GM12878 (cell line): ENCODE measurements around the gene CDH4. TPM values are rescaled to one million over a fixed set of nuclear protein-coding genes. Genes with fewer than 3 reads are reported as not detected.

Experiments
- ATAC-seq: fragments of 200-7000 bp; cut with Tn5 transposase; 3 replicates; pipeline ENCODE4 v1.9.1; 2020; ENCODE audit warnings: mild to moderate bottlenecking, moderate library complexity
- BruUV-seq: library from RNA; stranded (reverse); fragments of 400-500 nt; replicated peaks from 2 replicates; lab custom pipeline; 2021; lab: Mats Ljungman, UMichigan
- CTCF ChIA-PET: fragments of 300-600 bp; sonication (Branson Sonifier 250); formaldehyde crosslinking; extraction: SDS; loops from one replicate; lab custom pipeline; 2021; ENCODE audit warnings: inconsistent platforms; lab: Yijun Ruan, JAX
- POLR2A ChIA-PET: fragments of 350-600 bp; formaldehyde crosslinking; extraction: SDS; loops from one replicate; lab custom pipeline; 2021; ENCODE audit warnings: inconsistent platforms; lab: Charles Lee
- RAD21 ChIA-PET: fragments of 300-600 bp; sonication (Branson Sonifier 250); formaldehyde crosslinking; loops from one replicate; lab custom pipeline; 2023; ENCODE audit warnings: antibody characterized with exemption; ENCODE audit not compliant: unreplicated experiment; lab: Charles Lee
- SMC1A ChIA-PET: fragments of 300-600 bp; sonication (Branson Sonifier 250); formaldehyde crosslinking; loops from one replicate; lab custom pipeline; 2023; ENCODE audit not compliant: unreplicated experiment, uncharacterized antibody; lab: Charles Lee
- DNase-seq: peaks from one replicate; pipeline ENCODE4 v3.0.0-alpha.2; 2011; ENCODE audit warnings: low read depth, low spot score
- FAIRE-seq: peaks from 3 replicates; lab custom pipeline; 2011; peaks lifted over from hg19 to GRCh38; lab: Jason Lieb, UNC
- H2AFZ ChIP-seq: 2 replicates; pipeline ENCODE4 v1.6.0; 2011; ENCODE audit warnings: low read depth, low read length, control low read depth; ENCODE audit not compliant: control insufficient read depth
- H3K27ac ChIP-seq: 2 replicates; pipeline ENCODE4 v1.5.1; 2011; ENCODE audit warnings: control low read depth; ENCODE audit not compliant: control insufficient read depth, insufficient read depth
- H3K27me3 ChIP-seq, 2 experiments: replicated peaks in 1 of 2; 2 replicates each; pipeline versions ENCODE4 v1.6.0 to v1.6.1; 2011; ENCODE audit warnings: low read length in 1 of 2; ENCODE audit not compliant: control insufficient read depth in 2 of 2, insufficient read depth in 2 of 2
- H3K36me3 ChIP-seq, 2 experiments: 2 replicates each; pipeline ENCODE4 v1.5.1; 2011; ENCODE audit warnings: low read length in 1 of 2; ENCODE audit not compliant: control insufficient read depth in 2 of 2, insufficient read depth in 2 of 2
- H3K4me1 ChIP-seq: 2 replicates; pipeline ENCODE4 v1.6.1; 2011; ENCODE audit warnings: mild to moderate bottlenecking, low read length, moderate library complexity, mixed read lengths; ENCODE audit not compliant: control insufficient read depth, insufficient read depth
- H3K4me2 ChIP-seq: 2 replicates; pipeline ENCODE4 v1.6.0; 2011; ENCODE audit warnings: control low read depth; ENCODE audit not compliant: control insufficient read depth, insufficient read depth
- H3K4me3 ChIP-seq: fragments of 200-600 bp; sonication (generic); 2 replicates; pipeline ENCODE4 v1.5.1; 2016
- H3K79me2 ChIP-seq: 2 replicates; pipeline ENCODE4 v1.6.0; 2011; ENCODE audit warnings: low read length; ENCODE audit not compliant: control insufficient read depth, insufficient read depth
- H3K9ac ChIP-seq: 2 replicates; pipeline ENCODE4 v1.8.0; 2011; ENCODE audit warnings: low read length, control low read depth, mixed read lengths; ENCODE audit not compliant: control insufficient read depth, insufficient read depth
- H3K9me3 ChIP-seq: replicated peaks from 3 replicates; pipeline ENCODE4 v1.5.1; 2011; ENCODE audit warnings: mild to moderate bottlenecking, low read length; ENCODE audit not compliant: control insufficient read depth, insufficient read depth
- H4K20me1 ChIP-seq: 2 replicates; pipeline ENCODE4 v1.6.0; 2011; ENCODE audit not compliant: control insufficient read depth, insufficient read depth
- ETV6 ChIP-seq, 2 experiments: fragments of 450-650 bp in 1 of 2; IDR thresholded peaks in 1 of 2; conservative IDR thresholded peaks in 1 of 2; 2 replicates each; pipeline ENCODE4 v1.6.1; 2014; ENCODE audit warnings: antibody characterized with exemption in 1 of 2, borderline replicate concordance in 1 of 2, low read depth in 1 of 2, mild to moderate bottlenecking in 1 of 2, moderate library complexity in 1 of 2
- HCFC1 ChIP-seq: fragments of 150-350 bp; IDR thresholded peaks from 2 replicates; pipeline ENCODE4 v1.6.1; 2014; ENCODE audit warnings: low read length
- YY1 ChIP-seq: IDR thresholded peaks from 2 replicates; pipeline ENCODE4 v1.6.1; 2011; ENCODE audit warnings: low read depth, mild to moderate bottlenecking, low read length
- ZSCAN29 ChIP-seq: fragments of 450-650 bp; IDR thresholded peaks from 2 replicates; pipeline ENCODE4 v1.6.1; 2017; ENCODE audit warnings: mild to moderate bottlenecking, moderate library complexity
- WGBS: methylation state at CpG from one replicate; pipeline ENCODE4 v1.1.6; 2016; ENCODE audit warnings: low lambda C conversion rate; ENCODE audit not compliant: insufficient replicate concordance, insufficient coverage; ENCODE audit errors: missing lambda C conversion rate; 5-methylcytosine and 5-hydroxymethylcytosine counted together
- in situ Hi-C: fragments of 300-500 bp; cut with MboI; formaldehyde crosslinking; loops from 9 replicates; pipeline ENCODE4 v1.14.3; 2018; ENCODE audit warnings: mixed read lengths
- intact Hi-C: fragments of 100-400 bp; cut with micrococcal nuclease; formaldehyde crosslinking; loops from one replicate; pipeline ENCODE4 v1.14.2; 2022; ENCODE audit not compliant: unreplicated experiment
- polyA plus RNA-seq, 11 experiments: library from polyadenylated mRNA; depleted of rRNA in 4 of 11; unstranded in 6 of 11; stranded (reverse) in 5 of 11; fragments of >200 nt; fragmentation: Nextera tagmentation in 4 of 11; fragmentation: Illumina TruSeq in 1 of 11; extraction: Ambion mirVana in 4 of 11; extraction: Trizol in 1 of 11; gene quantifications; 1 replicate in 1 of 11; 2 replicates in 10 of 11; pipeline versions ENCODE4 v1.2.1 to v1.2.3, GENCODE V29; 2011 to 2016; ENCODE audit warnings: inconsistent platforms in 2 of 11, missing spikeins in 2 of 11, low read depth in 1 of 11
- total RNA-seq, 4 experiments: library from RNA; depleted of rRNA in 3 of 4; stranded (reverse); fragments of >200 nt in 3 of 4; fragmentation: Illumina TruSeq in 1 of 4; extraction: Trizol in 1 of 4; gene quantifications; 2 replicates each; pipeline versions ENCODE4 v1.2.1 to v1.2.3, GENCODE V29; 2013 to 2021
- TF ChIP-seq, protein P1 (sequence below): fragments of 450-650 bp; IDR thresholded peaks from 2 replicates; pipeline ENCODE4 v1.6.1; 2018; ENCODE audit warnings: borderline replicate concordance, mild to moderate bottlenecking; ENCODE audit not compliant: partially characterized antibody
- TF ChIP-seq, protein P2 (sequence below): fragments of 450-650 bp; IDR thresholded peaks from 2 replicates; pipeline ENCODE4 v1.6.1; 2017; ENCODE audit warnings: mild to moderate bottlenecking, moderate library complexity

The CDH4 gene
- total and polyA plus RNA-seq, 10 of the 15 experiments (the other 5 are each of a cell fraction or from before 2014, with no cell fraction given), result not detected

DNA sequence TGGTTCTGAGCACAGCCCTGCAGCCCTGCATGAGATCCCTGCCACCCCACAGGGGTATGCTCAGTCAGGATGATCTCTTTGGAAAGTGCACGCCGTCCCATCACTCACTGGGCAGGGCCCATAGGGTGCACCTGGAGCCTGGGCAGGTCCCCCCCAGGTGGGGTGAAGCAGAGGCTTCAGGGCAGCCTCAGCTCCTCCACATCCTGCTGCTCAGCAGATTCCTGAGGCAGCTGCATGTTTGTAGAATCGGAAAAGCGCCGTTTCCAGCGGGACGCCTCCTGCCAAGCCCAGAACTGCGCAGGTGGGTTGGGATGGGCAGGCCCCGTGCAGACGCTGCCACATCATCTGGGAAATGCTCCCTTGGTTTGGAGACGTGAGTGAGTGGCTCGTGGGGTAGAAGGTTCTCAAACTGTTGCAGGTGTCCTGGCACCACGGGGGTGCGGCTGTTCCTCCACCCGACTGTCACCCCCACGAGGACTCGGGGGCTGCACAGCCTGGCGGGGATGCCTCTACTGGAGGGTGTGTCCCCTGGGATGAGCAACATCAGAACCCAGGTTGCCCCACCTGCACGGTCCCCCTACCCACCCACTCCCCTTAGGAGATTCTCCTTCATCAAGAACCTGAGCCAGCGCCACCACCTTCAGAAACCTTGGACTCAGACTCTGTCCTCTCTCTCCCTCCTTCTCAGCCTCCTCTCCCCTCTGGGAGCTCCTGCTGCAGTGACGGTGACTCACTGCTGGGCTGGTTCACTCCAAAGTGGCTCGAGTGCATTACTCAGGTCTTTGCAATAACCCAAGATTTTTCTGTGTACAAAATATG, 479.5 kb downstream of the CDH4 start (continued):
- TF ChIP-seq ETV6 (conservative IDR thresholded peaks at IDR 0.05 in 1 of 2, IDR thresholded peaks at IDR 0.05 in 1 of 2; ENCODE audit: borderline replicate concordance in 1 of 2, low read depth in 1 of 2) (no peak), YY1 (no peak)
- TF ChIP-seq, protein P1, sequence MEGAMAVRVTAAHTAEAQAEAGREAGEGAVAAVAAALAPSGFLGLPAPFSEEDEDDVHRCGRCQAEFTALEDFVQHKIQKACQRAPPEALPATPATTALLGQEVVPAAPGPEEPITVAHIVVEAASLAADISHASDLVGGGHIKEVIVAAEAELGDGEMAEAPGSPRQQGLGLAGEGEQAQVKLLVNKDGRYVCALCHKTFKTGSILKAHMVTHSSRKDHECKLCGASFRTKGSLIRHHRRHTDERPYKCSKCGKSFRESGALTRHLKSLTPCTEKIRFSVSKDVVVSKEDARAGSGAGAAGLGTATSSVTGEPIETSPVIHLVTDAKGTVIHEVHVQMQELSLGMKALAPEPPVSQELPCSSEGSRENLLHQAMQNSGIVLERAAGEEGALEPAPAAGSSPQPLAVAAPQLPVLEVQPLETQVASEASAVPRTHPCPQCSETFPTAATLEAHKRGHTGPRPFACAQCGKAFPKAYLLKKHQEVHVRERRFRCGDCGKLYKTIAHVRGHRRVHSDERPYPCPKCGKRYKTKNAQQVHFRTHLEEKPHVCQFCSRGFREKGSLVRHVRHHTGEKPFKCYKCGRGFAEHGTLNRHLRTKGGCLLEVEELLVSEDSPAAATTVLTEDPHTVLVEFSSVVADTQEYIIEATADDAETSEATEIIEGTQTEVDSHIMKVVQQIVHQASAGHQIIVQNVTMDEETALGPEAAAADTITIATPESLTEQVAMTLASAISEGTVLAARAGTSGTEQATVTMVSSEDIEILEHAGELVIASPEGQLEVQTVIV, result no peak

DNA sequence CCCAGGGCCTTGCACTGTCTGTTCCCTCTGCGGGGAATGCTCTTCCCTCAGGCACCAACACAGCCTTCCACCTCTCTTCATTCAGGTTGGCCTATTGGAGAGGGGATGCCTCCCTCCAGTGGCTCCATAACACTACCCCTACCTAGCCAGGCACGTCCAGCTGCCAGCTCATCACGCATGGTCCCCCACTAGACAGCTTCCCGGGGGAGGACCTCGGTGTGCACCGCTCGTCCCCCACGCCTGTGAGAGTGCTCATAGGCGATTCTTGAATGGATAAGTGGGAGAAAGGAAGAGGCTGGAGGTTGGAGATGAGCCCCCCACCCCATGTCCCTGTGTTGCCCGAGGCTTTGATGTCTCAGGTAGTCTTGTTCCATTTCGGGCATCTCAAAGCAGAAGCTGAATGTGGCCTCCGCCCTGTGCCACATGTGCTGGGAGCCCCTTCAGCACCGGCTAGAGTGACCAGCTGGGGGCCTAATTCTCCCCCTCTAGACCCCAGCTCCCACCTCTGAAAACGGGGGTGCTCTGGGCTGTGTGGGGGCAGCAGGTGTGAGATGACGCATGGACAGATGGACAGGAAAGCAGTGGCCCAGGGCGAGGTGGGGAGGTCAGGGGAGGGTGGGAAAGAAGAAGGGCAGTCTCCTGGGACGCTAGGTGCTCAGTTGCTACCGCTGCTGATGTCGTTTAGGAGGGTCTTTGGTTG, 480.6 kb downstream of the CDH4 start:
- H3K9me3 ChIP-seq, result no peaks in the 10 kb centered on the region; the same call in 2 of the 3 replicates
- H4K20me1 ChIP-seq, result no peaks in the 10 kb centered on the region
- no peaks in the 10 kb centered on the region for H3K79me2 ChIP-seq
- POLR2A ChIA-PET, result no interaction called here
- DNase-seq (no peak), FAIRE-seq (no peak), ATAC-seq (no peak)
- TF ChIP-seq, protein P2, sequence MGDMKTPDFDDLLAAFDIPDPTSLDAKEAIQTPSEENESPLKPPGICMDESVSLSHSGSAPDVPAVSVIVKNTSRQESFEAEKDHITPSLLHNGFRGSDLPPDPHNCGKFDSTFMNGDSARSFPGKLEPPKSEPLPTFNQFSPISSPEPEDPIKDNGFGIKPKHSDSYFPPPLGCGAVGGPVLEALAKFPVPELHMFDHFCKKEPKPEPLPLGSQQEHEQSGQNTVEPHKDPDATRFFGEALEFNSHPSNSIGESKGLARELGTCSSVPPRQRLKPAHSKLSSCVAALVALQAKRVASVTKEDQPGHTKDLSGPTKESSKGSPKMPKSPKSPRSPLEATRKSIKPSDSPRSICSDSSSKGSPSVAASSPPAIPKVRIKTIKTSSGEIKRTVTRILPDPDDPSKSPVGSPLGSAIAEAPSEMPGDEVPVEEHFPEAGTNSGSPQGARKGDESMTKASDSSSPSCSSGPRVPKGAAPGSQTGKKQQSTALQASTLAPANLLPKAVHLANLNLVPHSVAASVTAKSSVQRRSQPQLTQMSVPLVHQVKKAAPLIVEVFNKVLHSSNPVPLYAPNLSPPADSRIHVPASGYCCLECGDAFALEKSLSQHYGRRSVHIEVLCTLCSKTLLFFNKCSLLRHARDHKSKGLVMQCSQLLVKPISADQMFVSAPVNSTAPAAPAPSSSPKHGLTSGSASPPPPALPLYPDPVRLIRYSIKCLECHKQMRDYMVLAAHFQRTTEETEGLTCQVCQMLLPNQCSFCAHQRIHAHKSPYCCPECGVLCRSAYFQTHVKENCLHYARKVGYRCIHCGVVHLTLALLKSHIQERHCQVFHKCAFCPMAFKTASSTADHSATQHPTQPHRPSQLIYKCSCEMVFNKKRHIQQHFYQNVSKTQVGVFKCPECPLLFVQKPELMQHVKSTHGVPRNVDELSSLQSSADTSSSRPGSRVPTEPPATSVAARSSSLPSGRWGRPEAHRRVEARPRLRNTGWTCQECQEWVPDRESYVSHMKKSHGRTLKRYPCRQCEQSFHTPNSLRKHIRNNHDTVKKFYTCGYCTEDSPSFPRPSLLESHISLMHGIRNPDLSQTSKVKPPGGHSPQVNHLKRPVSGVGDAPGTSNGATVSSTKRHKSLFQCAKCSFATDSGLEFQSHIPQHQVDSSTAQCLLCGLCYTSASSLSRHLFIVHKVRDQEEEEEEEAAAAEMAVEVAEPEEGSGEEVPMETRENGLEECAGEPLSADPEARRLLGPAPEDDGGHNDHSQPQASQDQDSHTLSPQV, result no peak
- no peak for TF ChIP-seq HCFC1
- no peak for TF ChIP-seq ZSCAN29
- no peak overlapping the region for H2AFZ ChIP-seq
- H3K4me1 ChIP-seq, result no peaks in the 10 kb centered on the region
- CTCF ChIA-PET, result no interaction called here
- SMC1A ChIA-PET, result no interaction called here
- H3K9ac ChIP-seq, result no peak overlapping the region
- WGBS, result 35% methylated on average over 16 of the region's 19 CpGs
- H3K4me2 ChIP-seq, result no peak overlapping the region
- no TSS peak for BruUV-seq
- intact Hi-C loops (no loop called here), in situ Hi-C loops (no loop called here)
- no peak overlapping the region for H3K4me3 ChIP-seq
- H3K36me3 ChIP-seq, result no peaks in the 10 kb centered on the region
- RAD21 ChIA-PET, result no interaction called here
- no peaks in the 10 kb centered on the region for H3K27me3 ChIP-seq
- H3K27ac ChIP-seq, result no peak overlapping the region
